HL-60/S4 treated with retinoic acid at 250 ng/mL for 4 days and 3 days (cell line): ENCODE data around the gene ITPRID1.

Experiments
- in situ Hi-C: fragments of 300-500 bp; cut with MboI; formaldehyde crosslinking; loops from 2 replicates; pipeline ENCODE4 v1.7.0; 2022; ENCODE audit warnings: low sequenced_read_pairs

Gene ITPRID1

GRCh38 chr7:31633467-31633866 lies 119.6 kb downstream of the ITPRID1 start:
- in situ Hi-C loops = no loop called here

DNA sequence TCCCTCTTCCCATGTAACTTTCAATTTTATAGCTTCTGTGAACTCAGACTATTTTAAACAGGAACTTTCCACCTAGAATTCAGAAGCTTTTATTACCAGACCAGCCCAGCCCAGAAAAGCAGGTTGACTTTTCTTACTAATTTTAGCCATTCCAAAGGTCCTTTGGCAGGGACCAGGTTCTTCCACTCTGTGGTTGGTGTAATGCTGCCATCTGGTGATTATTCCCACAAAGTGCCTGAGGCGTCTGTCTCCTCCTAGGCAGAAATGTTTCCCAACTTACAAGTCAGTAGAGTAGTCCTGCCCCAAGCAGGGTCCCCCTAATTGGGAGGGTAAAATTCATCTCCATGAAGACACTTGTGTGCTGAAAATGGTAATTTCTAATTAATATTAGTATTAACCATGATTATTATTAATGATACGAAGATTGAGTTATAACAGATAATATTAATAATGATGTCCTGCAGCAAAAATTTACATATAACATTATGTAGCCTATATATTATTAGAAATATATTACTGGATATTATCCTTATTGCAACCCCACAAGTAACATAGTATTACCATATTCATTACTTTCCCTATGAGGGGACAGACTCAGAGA lies 120.1 kb downstream of the ITPRID1 start:
- in situ Hi-C loops = no loop called here

GRCh38 chr7:31640381-31640780 lies 126.5 kb downstream of the ITPRID1 start:
- in situ Hi-C loops = no loop called here

DNA sequence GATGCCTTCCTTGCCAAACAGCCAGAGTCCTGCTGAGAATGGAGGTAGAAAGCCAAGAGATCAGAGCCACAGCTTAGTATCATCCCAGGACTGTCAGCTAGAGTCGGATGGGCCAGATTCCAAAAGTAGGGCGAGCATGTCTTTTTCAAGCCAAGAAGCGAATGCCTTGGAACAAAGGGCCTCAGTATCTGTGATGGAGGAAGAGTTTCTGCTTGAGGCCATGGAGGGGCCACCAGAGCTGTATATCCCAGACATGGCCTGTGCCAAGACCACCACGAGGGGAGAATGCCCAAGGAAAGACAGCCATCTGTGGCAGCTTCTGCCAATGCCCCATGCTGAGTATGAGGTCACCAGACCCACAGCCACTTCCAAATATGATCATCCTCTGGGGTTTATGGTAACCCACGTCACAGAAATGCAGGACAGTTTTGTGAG lies 128.8 kb downstream of the ITPRID1 start:
- in situ Hi-C loops = no loop called here

GRCh38 chr7:31646942-31647341 lies 133.1 kb downstream of the ITPRID1 start:
- in situ Hi-C loops = no loop called here

- in situ Hi-C loops = no loop called here
Observed at GRCh38 chr7:31647511-31647910, 133.6 kb downstream of the ITPRID1 start.

GRCh38 chr7:31648288-31648687 lies 134.4 kb downstream of the ITPRID1 start:
- in situ Hi-C loops = no loop called here

DNA sequence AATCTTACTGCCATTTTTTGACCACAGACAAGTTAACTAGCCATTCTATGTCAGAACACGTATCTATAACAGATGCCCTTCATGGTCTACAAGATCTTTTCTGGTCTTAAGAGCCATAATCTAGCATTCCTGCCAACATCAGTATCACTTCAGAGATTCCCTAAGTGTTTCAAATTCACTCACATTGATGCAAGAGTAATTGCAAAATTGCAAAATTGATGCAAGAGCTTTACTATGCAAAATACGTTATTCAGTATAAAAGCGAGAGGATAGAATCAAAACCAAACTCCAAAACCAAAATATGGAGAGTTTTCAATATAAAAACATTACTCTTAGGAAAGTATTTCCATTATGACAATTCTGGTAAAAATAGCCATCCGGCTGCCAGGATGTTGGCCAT lies 135.0 kb downstream of the ITPRID1 start:
- in situ Hi-C loops = no loop called here

- in situ Hi-C loops = no loop called here
Observed at GRCh38 chr7:31651234-31652062, 137.6 kb downstream of the ITPRID1 start.

GRCh38 chr7:31652063-31652326 lies 138.1 kb downstream of the ITPRID1 start:
- in situ Hi-C loops = no loop called here

DNA sequence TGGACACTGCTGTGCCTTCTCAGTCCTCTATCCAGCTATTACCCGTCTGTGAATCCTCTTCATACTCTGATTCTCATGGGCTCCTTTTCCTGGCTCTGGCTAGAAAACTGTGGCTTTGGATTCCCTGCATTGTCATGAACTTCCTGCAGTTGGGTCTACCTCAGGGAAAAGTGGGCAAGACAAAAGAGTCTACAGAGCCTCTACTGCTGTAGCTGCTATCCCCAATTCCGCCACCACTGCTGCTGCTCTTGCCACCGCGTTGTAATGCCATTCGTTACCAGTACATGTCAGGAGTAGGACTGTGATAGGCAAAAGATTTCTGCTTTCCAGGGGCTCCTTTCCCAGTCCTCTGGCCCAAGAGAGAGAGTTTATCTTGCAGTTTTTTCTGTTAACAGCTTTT lies 149.2 kb downstream of the ITPRID1 start:
- in situ Hi-C loops = no loop called here

DNA sequence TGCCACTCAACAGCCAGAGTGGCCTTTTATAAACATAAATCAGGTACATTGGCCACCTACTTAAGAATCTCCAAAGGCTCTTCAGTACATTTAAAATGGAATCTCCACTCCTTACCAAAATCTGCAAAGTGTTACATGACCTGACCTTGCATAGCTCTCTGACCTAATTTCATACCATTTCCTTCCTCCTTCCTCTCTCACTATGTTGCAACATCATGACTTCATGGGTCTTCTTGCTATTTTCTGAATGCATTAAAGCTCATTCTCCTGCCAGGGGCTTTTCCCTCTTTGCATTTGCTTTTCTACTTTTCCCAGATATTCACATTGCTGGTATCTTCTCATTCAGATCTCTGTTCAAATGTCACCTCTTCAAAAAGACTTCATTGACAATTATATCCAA lies 151.0 kb downstream of the ITPRID1 start:
- in situ Hi-C loops = no loop called here

GRCh38 chr7:31665546-31665945 lies 151.7 kb downstream of the ITPRID1 start:
- in situ Hi-C loops = no loop called here

DNA sequence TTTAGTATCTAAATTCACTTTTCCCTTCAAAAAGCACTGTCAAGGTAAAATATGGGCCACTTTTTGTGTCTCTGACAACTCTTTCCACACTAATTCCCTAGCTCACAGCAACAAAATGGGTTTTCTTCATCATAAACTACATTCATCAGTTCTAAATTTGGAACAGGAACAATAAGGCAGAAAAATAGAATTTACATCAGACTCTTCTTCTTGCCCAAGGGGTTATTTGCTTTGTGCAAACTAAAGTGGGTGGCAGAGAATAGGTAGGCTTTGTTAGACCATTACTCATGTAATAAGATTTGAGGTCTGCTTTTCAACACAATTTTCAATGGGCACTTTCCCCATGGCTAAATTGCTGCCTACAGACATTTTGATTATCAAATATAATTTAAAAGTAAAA lies 155.6 kb downstream of the ITPRID1 start:
- in situ Hi-C loops = no loop called here

DNA sequence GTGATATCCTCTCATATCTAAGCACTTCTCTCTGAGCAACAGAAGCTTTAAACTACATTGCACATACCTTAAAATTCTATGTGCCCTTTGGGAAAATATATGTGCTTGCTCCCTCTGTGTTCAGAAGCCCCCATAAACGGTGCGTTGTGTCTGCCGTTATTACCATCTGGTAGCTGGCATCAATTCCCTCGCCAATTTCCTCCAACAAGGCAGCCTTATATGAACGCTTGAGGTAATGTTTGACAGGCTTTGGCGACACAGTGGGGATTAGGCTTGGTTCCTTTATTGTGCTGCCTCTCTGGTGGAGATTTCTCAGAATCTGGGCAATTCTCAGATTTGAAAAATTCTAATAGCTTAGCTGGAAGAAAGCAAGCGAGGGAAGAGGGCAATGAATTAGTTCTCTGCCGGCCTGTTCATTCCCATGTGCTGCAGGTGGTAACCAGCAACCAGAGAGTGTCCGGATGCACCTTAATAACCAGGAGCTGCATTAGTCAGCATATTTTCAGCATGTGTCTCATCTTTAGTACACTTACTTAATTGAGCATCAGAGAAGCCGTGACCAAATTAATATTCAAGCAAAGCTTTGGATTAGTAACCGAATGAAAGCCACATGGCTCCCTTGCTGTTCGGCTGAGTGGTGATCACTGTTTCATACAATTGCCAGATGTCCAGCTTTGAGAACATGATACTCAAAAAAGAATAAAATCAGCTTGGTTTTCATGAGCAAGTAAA lies 165.8 kb downstream of the ITPRID1 start:
- in situ Hi-C loops = no loop called here

DNA sequence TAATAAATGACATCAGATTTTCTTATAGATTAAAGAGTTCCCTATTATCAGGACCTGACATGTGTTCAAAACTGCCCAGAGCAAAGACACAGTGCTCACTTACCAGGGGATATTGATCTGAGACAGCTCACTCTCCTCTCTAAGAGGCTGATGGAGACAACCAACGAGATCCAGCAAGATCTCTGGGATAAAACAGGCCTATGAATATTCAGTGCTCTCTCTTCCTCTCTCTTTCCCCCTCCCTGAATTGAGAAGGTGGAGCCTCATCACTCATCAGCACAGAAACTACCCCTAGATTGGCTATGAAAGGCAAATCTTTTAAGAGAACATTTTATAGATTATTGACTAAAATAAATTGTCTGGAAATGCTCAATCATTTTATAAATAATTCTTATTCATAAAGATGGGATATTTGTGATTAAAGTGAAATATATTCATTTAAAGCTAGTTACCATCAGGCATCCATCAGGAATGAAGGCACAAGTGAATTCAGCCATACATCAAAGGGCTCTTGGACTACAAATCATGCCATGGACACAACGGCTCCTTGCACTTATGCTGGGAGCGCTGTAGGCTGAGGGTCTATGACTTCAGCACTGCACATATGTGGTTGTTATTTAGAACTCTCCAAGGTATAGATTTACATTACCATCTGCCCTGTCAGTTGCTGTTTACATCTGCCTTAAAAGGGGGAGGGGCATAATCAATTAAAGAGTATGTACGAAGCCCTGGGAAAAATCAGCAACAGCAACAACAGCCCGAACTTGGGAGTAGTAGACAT lies 169.7 kb downstream of the ITPRID1 start:
- in situ Hi-C loops = no loop called here

DNA sequence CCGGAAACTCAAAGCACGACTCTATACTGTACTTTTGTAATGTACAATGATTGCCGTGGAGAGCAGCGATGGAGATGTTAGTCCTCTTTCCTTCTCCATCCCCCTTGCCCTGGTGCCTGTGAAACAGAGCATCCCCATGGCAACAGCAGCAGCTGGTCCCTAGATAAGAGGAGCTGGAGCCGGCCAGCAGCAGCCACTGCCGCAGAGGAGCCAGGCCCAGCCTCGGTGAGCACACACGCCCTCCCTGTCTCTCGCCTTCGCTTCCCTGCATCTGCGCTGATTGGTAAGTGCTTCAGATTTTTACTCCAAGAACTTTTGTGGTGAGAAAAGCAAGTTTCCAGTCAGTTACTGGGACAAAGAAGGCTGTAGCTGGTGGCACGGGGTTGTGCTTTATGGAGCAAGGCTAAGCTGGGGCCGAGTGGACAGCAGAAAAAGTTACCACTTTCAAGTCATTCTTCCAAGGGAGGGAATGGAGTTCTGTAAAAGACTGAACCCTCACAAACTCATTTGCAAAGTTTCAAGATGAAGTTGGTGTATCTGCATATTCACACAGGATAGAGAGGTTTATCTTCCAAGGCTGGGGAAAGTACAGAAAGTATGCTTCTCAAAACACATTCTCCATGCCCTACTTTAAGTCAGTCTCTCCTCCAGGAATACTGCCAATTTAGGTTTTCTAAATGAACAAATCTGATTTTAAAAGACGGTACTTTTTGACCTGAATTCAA lies 173.3 kb downstream of the ITPRID1 start, which contains the start of gene PPP1R17:
Gene PPP1R17 (plus strand): TSS at position 192 of the 725 bp plus-strand sequence. CDS start 5,227 bp downstream, outside the sequence.
- in situ Hi-C loops = no loop called here

DNA sequence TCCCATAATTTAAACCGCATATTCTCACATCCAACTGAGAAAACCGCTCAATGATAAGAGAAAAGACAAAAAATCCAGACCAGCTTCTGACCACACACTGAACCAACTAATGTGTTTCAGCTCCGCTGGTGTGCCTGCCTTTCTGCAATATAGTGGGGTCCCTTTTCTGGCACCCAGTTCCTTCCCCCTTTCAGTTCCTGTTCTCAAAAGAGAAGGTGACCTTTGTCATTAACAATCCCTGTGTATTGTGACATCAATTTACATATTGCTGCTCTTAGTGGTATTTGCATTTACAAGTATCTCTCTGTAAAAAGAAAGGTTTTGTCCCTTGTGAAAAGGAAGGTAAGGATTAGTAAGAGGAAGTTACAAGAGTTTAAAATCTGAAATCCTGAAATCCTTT lies 174.5 kb downstream of the ITPRID1 start:
- in situ Hi-C loops = no loop called here

DNA sequence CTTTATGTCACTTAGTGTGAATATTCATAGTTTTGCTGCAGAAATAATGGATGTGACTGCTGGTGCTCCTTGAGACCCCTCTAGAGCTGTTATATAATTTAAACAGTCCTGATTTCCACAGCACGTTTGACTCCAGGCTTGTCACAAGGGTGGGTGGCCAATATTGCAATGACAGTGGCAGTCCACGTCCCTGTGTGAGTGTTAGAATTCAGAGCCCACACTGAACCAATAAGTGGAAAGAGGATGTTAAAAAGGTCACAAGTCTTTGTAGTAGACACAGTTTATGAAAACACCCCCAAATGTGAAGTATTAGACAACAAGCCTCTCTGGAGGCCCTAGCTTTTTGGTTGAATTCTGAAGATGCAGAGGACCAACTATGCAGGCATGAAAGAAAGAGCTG lies 175.1 kb downstream of the ITPRID1 start:
- in situ Hi-C loops = no loop called here

DNA sequence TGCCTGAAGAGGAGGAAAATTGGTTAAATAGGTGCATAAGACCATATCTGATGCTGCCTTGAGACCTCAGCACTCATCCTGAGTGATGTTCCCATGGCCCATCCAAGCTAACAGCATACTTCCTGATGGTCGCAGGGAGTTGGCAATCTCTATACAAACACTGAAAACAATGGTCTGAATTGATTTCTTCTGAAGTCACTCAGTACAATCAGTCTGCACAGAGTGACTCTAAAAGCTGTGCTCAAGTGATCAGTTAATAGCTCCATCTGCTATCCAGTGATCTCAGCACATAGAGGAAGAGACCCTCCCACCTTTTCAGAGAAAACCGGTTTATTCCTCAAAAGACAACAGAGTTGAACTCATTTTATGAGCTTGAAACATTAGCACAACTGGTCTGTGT lies 177.0 kb downstream of the ITPRID1 start:
- in situ Hi-C loops = no loop called here

GRCh38 chr7:31692451-31692850 lies 178.6 kb downstream of the ITPRID1 start:
- in situ Hi-C loops = no loop called here
